Measurements from ENCODE around the gene CDKN1B.

- TF ChIP-seq ZNF3 (CRISPR knock-in tag; IDR thresholded peaks at IDR 0.05) = no peak
- TF ChIP-seq ZNF446 (CRISPR knock-in tag; IDR thresholded peaks at IDR 0.05) = no peak
These were observed 25.6 kb upstream of the CDKN1B start for GRCh38 chr12:12691549-12691948.
